ENCODE measurements around the gene RICTOR.

- TF ChIP-seq POLR2A (IDR thresholded peaks at IDR 0.05) (no peak), CTCF (IDR thresholded peaks at IDR 0.05) (no peak)
Observed at GRCh38 chr5:39100851-39101396, 26.7 kb upstream of the RICTOR start.
